GM12878 (cell line): ENCODE data around the gene GNLY.

Source experiments
- POLR2A ChIP-seq: IDR thresholded peaks from 2 replicates; pipeline ENCODE4 v1.6.1; 2011; ENCODE audit warnings: low read depth, mild to moderate bottlenecking, low read length
- REST ChIP-seq: IDR thresholded peaks from 2 replicates; pipeline ENCODE4 v1.6.1; 2012; ENCODE audit warnings: mild to moderate bottlenecking, low read depth, low read length

GRCh38 chr2:85684380-85684779 is 9.8 kb upstream of the GNLY start:
- TF ChIP-seq REST: no peak
- no peak for TF ChIP-seq POLR2A
